Activated CD8-positive, alpha-beta memory T cell treated with anti-CD3 and anti-CD28 coated beads, Interleukin-2, amount 50 U/mL, for 24 hours (primary cell): ENCODE results near the gene TBC1D3G.
"Not testable (repeated sequence)": the region's sequence is repeated elsewhere in the genome, so short reads cannot be mapped to it uniquely, and the experiment has no call there.

Experiments used
- DNase-seq: peaks from one replicate; pipeline ENCODE4 v3.0.0-alpha.2; 2020; ENCODE audit errors: extremely low read depth

The TBC1D3G gene

GRCh38 chr17:36323584-36323983 is at the start of gene TBC1D3G:
TSS of gene TBC1D3G (plus strand) at chr17:36323884. CDS start at chr17:36325412, 1,528 bp downstream.
- not testable (repeated sequence) for DNase-seq

DNA sequence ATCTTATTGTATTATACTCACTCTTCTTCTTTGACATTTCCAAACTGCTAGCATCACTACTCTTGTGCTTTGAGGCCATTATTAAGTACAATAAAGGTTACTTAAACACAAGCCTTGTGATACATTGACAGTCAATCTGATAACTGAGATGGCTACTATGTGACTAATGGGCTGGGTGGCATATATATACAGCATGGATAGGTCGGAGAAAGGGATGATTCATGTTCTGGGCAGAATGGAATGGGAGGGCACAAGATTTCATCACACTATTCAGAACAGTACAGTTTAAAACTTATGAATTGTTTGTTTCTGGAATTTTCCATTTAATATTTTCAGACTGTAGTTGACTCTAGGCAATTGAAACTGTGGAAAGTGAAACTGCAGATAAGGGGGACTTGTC is 40.4 kb upstream of the TBC1D3G start:
- not testable (repeated sequence) for DNase-seq

DNA sequence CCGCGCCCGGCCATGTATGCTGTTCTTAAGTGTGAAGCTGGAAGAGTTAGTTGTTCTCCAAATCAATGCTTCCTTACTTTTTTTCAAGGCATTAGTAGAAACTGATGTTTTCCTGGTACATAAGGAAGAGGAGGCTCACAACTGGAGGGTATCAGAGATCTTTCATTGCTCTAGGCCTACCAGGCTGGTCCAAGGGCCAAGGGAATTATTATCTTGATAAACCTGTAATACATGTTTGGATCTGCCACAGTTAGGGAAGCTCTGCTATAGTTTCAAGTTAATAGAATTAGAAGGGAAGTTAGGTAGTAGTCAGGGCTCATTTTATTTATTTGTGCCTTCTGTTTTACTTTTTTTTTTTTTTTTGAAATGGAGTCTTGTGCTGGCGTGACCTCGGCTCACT is 39.5 kb upstream of the TBC1D3G start:
- DNase-seq = not testable (repeated sequence)

GRCh38 chr17:36289965-36290612 is 33.6 kb upstream of the TBC1D3G start:
- DNase-seq = not testable (repeated sequence)

- DNase-seq = not testable (repeated sequence)
Measured at GRCh38 chr17:36295161-36295560, 28.5 kb upstream of the TBC1D3G start.

DNA sequence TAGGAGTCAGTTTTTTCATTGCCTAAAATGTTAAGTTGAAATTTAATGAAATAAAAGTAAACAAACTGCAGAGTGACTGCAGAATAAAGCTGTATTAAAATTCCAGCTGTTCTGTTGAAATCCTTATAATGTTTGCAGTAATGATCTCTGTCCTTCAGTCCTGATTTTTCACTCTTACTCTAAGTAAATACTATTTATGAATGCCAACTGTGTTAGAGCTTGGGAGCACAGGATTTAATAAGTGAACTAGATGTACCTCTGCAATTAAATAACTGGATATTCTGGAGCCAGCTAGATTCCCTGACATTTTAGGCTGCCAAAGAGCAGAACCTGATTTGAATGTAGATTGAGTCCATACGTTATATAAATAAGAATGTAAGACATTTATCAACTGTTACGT is 7.9 kb upstream of the TBC1D3G start:
- not testable (repeated sequence) for DNase-seq

DNA sequence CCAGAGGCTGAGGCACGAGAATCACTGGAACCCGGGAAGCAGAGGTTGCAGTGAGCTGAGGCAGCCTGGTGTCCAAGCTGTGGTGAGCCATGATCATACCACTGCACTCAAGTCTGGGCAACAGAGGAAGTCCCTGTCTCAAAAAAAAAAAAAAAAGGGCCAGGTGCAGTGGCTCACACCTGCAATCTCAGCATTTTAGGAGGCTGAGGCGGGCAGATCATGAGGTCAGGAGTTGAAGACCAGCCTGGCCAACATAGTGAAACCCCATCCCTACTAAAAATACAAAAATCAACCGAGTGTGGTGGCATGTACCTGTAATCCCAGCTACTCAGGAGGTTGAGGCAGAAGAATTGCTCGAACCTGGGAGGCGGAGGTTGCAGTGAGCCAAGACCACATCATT is 38.8 kb downstream of the TBC1D3G start:
- DNase-seq = not testable (repeated sequence)

GRCh38 chr17:36375938-36376337 is 52.3 kb downstream of the TBC1D3G start:
- not testable (repeated sequence) for DNase-seq
